Tongue (tissue), 2 donors: Measurements from ENCODE around the gene SHB. TPM values are rescaled to one million over a fixed set of nuclear protein-coding genes. Genes with fewer than 3 reads are reported as not detected.

Source experiments
- DNase-seq: peaks from one replicate; pipeline ENCODE4 v3.0.0-alpha.2; 2015
- total RNA-seq: library from RNA; depleted of rRNA; stranded (reverse); fragments of >200 nt; gene quantifications from one replicate; pipeline ENCODE4 v1.2.3, GENCODE V29; 2014

Gene SHB
- total RNA-seq, 1 donor from 2014 or later: 10.2 TPM

DNA sequence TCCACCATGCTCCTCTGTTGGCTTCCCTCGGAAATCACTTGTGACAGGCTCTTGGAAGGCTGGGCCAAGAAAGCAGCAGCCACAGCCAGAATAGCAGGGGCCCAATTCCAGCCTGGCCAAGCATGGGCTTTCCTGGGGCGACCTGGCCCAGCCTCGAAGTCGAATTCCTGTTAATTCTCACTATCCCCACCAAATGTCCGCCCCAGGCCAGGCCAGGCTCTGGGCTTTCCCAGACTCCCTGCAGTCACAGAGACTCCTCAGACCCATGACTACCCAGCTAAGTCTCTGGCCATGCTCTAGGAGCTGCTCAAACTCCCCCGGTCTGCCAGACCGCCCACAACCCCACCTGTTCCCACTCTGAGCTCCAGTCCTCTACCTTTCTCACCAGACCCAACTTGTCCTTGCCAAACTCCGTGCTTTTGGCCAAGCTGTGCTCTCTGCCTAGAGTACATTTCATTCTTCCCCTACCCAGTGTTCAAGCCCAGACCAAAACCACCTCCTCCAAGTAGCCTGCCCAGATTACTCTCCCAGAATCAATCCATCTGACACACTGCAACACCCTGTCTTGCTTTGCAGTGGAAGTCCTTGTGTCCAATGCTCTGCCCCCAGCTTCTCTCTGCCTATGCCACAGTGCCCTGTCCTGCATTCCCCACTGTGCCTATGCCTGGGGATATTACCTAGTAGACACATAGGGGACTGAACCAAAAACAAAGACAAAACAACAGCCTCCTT, 26.2 kb downstream of the SHB start:
- DNase-seq: no peak

- DNase-seq: no peak
These were observed 27.3 kb downstream of the SHB start for GRCh38 chr9:38041564-38042243.

DNA sequence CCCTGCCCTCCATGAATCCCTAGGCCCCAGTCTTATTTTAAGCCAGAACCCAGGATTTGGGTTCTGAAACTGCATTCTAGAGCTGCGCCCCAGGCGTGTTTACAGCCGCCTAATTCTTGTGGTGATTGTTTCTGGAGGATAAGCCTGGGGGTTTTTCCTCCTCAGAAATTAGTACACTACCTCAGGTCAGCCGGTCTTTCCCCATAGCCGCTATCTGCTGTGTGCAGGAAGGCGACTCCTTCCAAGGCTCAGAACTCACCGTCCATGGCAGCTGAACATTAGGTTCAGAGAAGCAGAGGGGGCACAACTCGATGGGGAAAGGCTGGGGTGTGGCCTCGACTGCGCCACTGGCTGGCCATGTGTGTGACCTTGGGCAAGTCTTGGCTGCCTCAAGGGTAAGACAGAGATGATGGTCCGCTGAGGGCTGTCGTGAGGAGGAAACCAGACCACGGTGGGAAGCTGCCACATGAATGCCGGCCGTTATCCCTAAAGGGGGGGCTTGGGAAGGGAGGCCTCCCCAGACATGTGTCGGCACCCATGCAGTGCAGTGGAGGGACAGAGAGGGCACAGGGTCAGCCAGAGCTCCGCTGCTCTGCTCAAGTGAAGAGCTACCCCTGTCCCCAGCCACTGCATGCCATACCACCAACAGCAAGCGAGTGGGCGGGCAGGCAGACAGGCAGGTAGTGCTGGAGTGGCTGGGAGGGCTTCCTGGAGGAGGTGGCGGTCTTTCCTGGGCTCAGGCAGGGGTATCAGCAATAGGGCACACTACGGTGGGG, 28.9 kb downstream of the SHB start:
- no peak for DNase-seq

GRCh38 chr9:38039090-38039906, 29.7 kb downstream of the SHB start:
- DNase-seq: no peak

- DNase-seq: no peak
These were observed 30.5 kb downstream of the SHB start for GRCh38 chr9:38038307-38039089.

DNA sequence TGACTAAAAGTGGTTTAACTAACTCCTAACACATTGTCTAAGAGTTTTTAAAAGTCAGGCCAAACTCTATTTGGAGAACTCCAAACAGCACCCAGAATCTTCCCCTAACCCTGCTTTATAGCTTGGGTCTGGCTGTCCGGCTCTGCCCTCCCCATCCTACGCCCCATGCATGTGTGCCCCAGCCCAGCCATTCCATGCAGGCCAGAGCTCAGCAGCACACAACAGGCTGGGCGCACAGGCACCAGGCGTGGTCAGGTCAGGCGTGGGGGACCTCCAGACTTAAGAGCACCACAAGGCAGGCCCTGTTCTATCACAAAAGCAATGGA, 31.1 kb downstream of the SHB start:
- DNase-seq: no peak

DNA sequence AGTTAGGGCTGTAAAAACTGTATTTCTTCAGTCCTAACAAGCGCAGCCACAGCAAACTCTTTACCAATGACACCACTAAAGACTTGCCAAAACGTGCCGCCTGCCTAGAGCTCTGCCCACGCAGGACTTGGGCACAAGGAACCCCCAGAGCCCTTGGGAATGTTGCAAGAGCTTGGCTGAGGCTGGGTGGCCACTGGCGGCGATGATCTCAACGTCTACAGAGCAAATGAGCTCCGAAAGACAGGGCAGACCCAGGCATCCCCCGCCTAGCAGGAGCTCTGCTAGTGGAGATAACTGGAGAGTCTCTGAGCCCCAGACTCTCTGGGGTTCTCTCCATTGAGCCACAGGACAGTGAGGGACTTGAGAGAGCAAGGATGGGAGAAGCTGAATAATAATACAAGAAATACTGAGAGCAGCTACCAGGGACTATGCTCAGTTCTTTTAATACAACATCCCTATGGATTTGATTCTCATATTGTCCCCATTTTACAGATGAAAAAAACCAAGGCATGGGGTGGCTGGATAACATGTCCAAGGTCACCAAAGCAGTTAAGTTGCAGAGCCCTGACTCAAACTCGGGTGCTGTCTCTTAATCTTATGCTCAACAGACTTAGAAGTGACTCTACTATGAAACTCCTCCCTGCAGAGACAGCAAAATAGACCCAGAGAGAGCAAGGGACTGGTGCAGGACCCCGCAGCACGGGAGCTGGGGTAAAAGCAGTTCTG, 32.5 kb downstream of the SHB start:
- DNase-seq: no peak

GRCh38 chr9:38035873-38036272, 33.2 kb downstream of the SHB start:
- DNase-seq: no peak

DNA sequence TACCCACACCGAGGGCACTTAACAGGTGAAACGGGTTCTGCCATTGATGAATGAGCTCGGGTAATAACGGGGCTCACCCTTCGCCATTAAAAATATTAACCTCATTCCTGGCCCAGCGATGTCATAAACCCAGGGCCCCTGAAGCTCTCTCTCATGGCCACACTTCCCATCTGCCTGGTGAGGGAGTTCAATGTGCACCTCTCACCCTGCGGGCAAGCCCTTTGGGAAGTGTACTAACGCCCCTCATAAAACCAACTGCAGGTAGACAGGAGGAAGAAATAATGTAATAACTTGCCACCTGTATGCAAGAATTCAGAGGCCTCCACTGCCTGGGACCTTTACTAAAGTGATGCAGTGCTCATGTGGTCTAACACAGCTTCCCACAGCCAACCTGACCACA, 35.1 kb downstream of the SHB start:
- DNase-seq: no peak

DNA sequence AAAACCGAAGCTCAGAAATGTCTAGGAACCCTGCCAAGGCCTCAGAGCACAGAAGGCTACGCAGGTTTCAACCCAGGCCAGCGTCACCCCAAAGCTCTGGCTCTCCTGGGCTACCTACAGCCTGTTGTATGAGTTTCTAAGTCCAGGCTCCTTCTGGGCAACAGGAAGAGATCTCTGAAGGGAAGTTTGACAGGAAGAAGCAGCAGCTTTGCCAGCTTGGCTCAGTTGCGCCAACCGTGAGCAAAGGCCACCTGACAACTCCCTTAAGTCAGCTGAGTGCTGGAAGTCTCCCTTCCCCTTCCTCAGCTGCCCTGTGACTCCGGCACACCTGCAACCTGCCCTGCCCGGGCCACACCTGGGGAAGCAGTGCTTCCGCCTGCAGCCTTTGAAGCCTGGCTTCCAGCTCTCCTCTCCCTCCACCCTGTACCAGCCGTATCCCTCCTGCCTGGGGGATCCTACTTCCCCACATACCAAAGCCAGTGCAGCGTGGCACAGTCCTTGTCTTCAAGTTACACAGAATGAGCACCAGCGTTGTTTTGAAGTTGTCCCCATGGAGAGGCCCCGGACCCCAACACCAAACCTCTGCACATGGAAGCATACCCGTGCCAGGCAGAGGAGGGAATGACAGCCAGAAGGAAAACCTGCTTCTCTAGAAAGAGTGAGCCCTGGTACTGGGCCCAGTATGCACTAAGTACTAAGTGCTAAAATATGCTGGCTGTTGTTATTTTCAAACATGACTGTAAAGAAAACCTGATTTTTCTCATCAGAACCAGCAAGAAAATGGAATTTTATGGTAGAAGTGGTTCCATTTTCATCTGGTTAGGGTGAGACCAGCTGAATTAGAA, 36.5 kb downstream of the SHB start:
- no peak for DNase-seq

GRCh38 chr9:38031594-38031993, 37.4 kb downstream of the SHB start:
- DNase-seq: no peak

DNA sequence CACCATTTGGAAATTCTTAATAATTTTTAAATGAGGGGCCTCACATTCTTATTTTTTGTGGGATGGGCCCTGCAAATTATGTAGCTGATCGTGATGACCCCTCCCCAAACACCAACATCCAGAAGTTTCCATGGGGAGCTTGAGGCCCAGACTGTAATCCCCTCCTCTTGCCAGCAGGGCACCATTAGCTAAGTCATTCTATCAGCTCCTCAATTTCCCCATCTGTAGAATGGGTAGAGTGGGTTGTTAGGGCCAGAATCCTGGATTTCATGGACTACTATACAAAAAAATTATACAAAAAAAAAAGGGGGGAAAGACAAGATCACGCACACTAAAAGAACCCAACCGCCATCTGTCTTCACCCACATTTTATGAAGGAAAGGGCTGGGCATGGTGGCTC, 38.4 kb downstream of the SHB start:
- no peak for DNase-seq

GRCh38 chr9:38029915-38030638, 39.0 kb downstream of the SHB start:
- no peak for DNase-seq

DNA sequence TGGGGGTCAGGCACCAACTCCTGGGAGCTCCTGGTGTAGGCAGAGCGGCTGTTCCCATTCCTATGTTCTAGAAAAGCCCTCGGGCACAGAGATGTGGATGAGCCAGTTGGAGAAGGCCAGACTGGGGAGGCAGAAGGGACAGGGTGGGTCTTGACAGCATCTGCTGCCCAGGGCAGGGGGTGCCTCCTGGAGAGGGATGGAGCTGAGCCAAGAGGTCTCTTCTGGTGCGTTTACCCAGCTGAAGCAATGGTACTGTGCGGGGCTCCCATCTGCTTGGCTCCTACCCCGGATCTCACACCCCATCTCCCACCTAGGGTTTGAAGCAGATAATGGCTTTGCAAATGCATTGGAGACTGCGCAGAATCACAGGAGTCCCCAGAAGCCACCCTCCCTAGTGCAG, 41.3 kb downstream of the SHB start:
- DNase-seq: no peak

DNA sequence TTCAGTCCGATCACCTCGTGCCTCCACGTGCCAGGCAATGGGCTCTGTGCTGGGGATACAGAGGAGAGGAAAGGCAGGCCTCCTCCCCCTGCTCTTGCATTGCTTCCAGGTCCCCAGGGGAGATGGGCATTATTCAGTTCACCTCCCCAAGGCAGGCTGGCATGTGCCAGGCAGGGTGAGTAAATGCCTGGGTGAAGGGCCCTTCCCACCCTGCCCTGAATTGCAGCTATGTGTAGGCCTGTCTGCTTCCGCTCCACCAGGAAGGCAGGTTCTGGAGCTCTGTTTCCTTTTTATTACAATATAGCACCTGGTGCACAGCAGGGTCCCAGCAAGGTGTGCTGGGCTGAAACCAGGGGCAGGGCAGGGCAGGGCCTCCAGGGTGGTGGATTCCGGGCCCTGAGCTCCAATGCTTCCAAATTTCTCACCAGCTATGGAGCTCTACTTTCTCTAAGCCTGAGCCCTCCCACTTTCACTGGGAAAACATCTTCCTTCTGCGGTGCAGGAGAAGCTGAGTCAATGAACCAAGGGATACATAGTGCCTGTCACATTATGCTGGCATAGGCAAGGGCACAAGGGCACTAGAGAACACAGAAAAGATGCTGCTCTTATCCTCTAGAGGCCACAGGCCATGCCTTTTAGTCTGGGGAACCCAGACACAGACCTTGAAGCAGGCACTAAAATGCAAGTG, 42.0 kb downstream of the SHB start:
- DNase-seq: no peak

DNA sequence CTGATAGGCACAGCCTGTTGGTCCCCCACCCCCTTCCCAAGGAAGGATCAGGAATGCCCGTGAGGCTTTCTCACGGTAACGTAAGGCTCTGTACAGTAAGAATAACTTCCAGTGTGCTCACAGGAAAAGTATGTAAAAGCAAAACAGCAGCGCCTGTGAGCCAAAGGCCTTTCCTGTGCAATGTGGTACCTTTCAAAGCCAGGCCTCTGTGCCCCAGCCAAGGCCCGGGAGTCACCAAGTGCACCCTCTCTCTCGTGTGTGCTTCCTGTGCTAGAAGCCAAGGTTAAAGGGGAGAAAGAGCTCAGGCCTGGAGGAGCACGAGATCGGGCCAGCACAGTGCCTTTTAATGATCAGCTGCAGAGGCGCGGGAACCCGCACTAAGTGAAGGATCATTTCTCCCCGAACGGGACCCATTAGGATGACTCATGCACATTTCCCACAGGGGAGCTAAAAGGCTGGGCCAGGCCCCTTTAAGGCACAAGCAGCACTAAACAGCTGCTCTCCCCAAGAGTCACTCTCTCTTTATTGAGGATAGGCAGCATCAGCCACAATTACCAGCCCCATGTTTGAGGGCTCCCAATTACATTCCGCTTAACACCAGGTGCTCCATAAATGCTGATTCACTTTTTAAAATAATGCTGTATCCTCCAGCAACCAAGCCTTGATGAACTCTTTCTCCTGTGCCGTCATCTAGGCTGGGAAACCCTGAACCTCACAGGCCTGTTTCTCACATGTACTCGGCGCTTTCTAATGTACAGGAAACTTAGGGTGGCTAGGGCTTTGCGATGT, 42.8 kb downstream of the SHB start:
- DNase-seq: peak; percentile 77

GRCh38 chr9:38025166-38025565, 43.9 kb downstream of the SHB start:
- DNase-seq: no peak
